Activated T-cell treated with anti-CD3 and anti-CD28 coated beads, Interleukin-2, amount 50 U/mL, for 24 hours (primary cell): ENCODE results near the gene DMXL2.
"Not testable (repeated sequence)": the region's sequence is repeated elsewhere in the genome, so short reads cannot be mapped to it uniquely, and the experiment has no call there.

Experiments used
- DNase-seq: peaks from one replicate; pipeline ENCODE4 v3.0.0-alpha.2; 2020
- H3K27ac Mint-ChIP-seq: 2 replicates; pipeline ENCODE4 v1.8.0; 2020; ENCODE audit warnings: mild to moderate bottlenecking, mixed read lengths
- H3K27me3 Mint-ChIP-seq: 2 replicates; pipeline ENCODE4 v1.8.0; 2020; ENCODE audit warnings: mixed read lengths
- H3K36me3 Mint-ChIP-seq: 2 replicates; pipeline ENCODE4 v1.8.0; 2020; ENCODE audit warnings: low read depth, mixed read lengths
- H3K4me1 Mint-ChIP-seq: 2 replicates; pipeline ENCODE4 v1.8.0; 2020; ENCODE audit warnings: low read depth, mixed read lengths
- H3K4me3 Mint-ChIP-seq: 2 replicates; pipeline ENCODE4 v1.8.0; 2020; ENCODE audit warnings: mild to moderate bottlenecking, moderate library complexity, mixed read lengths
- H3K9me3 Mint-ChIP-seq: 2 replicates; pipeline ENCODE4 v1.8.0; 2020; ENCODE audit warnings: mixed read lengths

The DMXL2 gene

DNA sequence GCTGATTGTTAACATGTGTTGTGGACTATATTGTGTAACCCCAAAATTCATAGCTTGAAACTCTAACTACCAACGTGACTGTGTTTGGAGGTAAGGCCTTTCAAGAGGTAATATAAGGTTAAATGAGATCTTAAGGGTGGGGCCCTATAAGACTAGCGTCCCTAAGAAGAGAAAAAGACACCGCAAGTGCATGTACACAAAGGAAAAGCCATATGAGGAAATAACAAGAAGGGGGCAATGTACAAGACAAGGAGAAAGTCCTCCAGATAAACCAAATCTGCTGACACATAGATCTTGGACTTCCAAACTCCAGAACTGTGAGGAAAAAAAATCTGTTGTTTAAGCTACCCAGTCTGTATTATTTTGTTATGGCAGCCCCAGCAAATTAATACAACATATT lies 8.6 kb downstream of the DMXL2 start:
- no peak for DNase-seq
- peaks cover 10% of the 10 kb centered on the region for H3K9me3 Mint-ChIP-seq
- no peaks in the 10 kb centered on the region for H3K27me3 Mint-ChIP-seq
- H3K36me3 Mint-ChIP-seq: peaks cover 8% of the 10 kb centered on the region
- H3K27ac Mint-ChIP-seq: no peak overlapping the region
- H3K4me3 Mint-ChIP-seq: no peak overlapping the region
- no peaks in the 10 kb centered on the region for H3K4me1 Mint-ChIP-seq

DNA sequence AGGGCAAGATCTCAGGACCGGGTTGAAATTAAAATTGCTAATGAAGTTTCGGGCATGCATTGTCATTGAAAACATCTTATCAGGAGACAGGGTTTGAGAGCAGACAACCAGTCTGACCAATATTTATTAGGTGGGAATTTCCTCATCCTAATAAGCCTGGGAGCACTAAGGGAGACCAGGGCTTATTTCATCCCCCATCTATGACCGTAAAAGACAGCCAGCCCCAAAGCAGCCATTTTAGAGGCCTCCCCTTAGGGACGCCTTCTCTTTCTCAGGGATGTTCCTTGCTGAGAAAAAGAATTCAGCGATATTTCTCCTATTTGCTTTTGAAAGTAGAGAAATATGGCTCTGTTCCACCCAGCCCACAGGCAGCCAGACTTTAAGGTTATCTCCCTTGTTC lies 9.9 kb downstream of the DMXL2 start:
- DNase-seq, H3K9me3 Mint-ChIP-seq, H3K27ac Mint-ChIP-seq, H3K4me1 Mint-ChIP-seq, H3K36me3 Mint-ChIP-seq, H3K4me3 Mint-ChIP-seq, H3K27me3 Mint-ChIP-seq: not testable (repeated sequence)

DNA sequence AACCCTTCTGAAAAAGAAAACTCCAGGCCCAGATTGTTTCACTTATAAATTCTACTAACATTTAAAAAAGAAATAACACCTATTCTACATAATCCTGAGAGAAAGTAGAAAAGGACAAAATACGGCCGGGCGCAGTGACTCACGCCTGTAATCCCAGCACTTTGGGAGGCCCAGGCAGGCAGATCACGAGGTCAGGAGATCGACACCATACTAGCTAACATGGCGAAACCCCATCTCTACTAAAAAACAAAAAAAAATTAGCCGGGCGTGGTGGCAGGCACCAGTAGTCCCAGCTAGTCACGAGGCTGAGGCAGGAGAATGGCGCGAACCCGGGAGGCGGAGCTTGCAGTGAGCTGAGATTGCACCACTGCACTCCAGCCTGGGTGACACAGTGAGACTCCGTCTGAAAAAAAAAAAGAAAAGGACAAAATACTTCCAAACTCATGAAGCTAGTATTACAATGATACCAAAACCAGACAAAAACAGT lies 19.1 kb downstream of the DMXL2 start:
- not testable (repeated sequence) for H3K9me3 Mint-ChIP-seq, DNase-seq, H3K4me3 Mint-ChIP-seq, H3K36me3 Mint-ChIP-seq, H3K27ac Mint-ChIP-seq, H3K4me1 Mint-ChIP-seq, H3K27me3 Mint-ChIP-seq

DNA sequence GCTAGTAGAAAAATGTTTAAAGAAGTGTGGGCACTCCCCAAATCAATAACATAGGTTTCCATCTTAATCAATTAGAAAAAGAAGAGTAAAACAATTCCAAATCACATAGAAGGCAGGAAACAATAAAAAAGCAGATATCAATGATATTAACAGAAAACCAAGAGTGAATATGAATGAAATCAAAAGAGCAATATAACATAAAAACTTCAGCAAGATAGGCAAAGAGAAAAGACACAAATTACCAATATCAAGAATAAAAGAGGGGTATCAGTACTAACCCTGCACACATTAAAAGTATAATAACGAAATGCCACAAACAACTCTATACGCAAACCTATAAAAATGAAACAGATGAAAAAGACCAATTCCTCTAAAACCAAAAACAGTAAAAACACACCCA lies 19.6 kb downstream of the DMXL2 start:
- H3K4me1 Mint-ChIP-seq: peaks cover 8% of the 10 kb centered on the region

DNA sequence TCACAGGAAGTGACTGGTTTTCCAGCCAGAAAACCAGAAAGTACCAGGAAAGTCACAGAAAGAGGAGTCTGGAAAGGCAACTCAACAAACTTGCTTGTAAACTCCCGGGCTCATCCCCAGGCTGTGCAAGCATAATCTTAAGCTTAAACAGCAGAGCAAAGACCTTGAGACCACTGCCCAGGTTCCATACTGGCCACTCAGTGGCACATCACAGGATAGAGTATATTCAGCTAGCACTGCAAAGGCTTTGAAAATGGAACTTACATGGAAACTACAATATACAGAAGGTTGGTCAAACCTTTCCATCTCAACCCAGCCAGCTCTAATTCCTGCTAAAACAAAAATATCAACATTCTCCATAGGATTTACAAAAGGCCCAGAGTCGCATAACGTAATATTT lies 20.1 kb downstream of the DMXL2 start:
- Mint-ChIP-seq H3K27me3 (peaks cover 8% of the 10 kb centered on the region), H3K9me3 (no peaks in the 10 kb centered on the region), H3K4me1 (peaks cover 8% of the 10 kb centered on the region)

More for the DNA sequence above, 19.6 kb downstream of the DMXL2 start:
- Mint-ChIP-seq H3K4me3 (no peak overlapping the region), H3K9me3 (no peaks in the 10 kb centered on the region), H3K36me3 (no peaks in the 10 kb centered on the region), H3K27ac (no peak overlapping the region), H3K27me3 (peaks cover 8% of the 10 kb centered on the region)
- DNase-seq: no peak

DNA sequence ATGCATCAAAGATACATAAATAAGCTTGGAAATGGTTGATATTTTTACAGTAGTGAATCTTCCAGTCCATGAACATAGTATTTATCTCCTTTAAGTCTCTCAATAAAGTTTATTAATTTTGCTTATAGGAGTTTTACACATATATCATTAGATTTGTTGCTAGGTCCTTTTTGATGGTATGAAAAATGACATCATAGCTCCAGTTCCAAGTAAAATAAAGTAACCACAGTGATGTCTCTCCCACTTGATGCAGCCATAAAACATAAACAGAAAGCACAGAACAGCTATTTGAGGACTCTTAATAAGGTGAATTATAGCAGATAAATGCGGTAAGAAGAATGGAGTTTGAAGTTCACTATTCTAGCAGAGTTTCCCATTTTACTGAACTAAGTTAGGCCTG lies 20.8 kb downstream of the DMXL2 start:
- Mint-ChIP-seq H3K27ac (no peak overlapping the region), H3K36me3 (no peaks in the 10 kb centered on the region), H3K27me3 (peaks cover 8% of the 10 kb centered on the region)

More for the DNA sequence above, 20.1 kb downstream of the DMXL2 start:
- H3K36me3 Mint-ChIP-seq: no peaks in the 10 kb centered on the region
- H3K4me3 Mint-ChIP-seq: no peak overlapping the region
- DNase-seq: no peak
- no peak overlapping the region for H3K27ac Mint-ChIP-seq

DNA sequence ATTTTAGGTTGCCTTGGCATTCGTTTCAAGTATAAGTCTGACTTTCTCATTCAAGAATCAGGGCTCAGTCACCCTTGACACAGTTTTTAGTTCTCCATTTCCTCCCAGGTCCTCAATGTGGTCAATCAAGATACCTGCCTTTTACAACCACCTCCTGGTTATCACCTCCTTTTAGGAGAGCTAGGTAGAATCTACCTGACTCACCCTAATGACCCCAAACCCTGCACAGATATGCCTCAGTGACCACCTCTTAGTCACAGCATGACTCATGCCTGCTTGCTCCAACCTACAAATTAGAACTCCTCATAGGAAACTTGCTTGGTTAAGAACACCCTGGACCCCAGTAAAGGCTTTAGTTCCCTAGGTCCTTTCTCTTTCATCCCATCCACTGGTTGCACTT lies 22.5 kb downstream of the DMXL2 start:
- peaks cover 8% of the 10 kb centered on the region for H3K27me3 Mint-ChIP-seq
- no peak overlapping the region for H3K4me3 Mint-ChIP-seq
- no peak overlapping the region for H3K27ac Mint-ChIP-seq
- no peaks in the 10 kb centered on the region for H3K36me3 Mint-ChIP-seq
- H3K9me3 Mint-ChIP-seq: peaks cover 3% of the 10 kb centered on the region
- no peak for DNase-seq
- peaks cover 8% of the 10 kb centered on the region for H3K4me1 Mint-ChIP-seq

More for the DNA sequence above, 20.8 kb downstream of the DMXL2 start:
- Mint-ChIP-seq H3K4me1 (peaks cover 8% of the 10 kb centered on the region), H3K4me3 (no peak overlapping the region), H3K9me3 (peaks cover 3% of the 10 kb centered on the region)
- no peak for DNase-seq

DNA sequence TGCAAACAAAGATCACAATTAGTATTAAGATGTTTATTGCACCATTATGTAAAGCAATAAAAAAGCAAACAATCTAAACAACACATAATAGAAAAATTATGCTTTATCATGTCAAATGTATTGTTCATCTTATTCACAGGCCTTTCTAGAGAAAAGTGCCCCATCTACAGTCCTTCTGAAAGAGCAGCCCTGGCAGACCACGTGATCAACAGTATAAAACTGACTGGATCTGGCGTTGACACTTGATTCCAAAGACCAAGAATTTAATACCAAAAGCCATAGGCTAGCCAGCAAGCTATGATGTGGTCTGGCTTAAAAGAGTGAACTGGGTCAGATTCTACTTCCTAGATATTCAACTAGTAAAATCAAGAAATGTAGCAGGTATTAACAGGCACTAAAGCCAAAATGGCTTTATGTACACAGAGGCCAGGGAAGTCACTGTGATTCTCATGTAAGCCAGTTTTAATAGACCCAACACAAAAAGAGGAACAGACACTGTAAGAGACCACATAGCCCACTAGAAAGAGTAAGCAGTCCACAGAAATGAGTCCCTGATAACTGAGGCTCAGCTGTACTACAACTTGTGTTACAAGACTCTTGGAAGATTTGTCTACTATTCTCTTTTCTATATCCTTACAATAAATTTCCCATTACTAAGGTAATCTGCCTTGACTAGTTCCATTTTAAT lies 32.5 kb downstream of the DMXL2 start:
- peaks cover 36% of the 10 kb centered on the region for H3K9me3 Mint-ChIP-seq
- H3K4me3 Mint-ChIP-seq: no peak overlapping the region

DNA sequence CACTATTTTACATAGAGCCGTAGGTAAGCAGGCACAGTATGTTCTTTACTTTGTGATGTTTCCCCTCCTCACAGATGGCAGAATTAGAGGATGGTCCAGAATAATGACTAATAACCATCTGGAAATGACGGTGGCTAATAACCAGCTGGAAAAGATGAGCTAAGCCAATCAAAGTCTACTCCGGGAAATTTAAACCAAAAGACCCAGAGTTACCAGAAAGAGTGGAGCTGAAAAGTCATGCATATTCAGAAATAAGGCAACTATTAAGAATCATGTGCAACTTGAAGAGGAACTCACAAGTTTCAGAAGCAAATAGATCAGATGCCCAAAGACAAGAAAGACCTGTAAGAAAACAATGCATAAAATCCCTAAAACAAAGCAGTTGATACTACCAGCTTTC lies 33.6 kb downstream of the DMXL2 start:
- DNase-seq: no peak
- H3K4me3 Mint-ChIP-seq: no peak overlapping the region
- H3K36me3 Mint-ChIP-seq: peaks cover 9% of the 10 kb centered on the region

More for the DNA sequence above, 32.5 kb downstream of the DMXL2 start:
- no peak overlapping the region for H3K27ac Mint-ChIP-seq
- no peaks in the 10 kb centered on the region for H3K27me3 Mint-ChIP-seq
- H3K4me1 Mint-ChIP-seq: no peaks in the 10 kb centered on the region
- H3K36me3 Mint-ChIP-seq: peaks cover 9% of the 10 kb centered on the region
- no peak for DNase-seq

DNA sequence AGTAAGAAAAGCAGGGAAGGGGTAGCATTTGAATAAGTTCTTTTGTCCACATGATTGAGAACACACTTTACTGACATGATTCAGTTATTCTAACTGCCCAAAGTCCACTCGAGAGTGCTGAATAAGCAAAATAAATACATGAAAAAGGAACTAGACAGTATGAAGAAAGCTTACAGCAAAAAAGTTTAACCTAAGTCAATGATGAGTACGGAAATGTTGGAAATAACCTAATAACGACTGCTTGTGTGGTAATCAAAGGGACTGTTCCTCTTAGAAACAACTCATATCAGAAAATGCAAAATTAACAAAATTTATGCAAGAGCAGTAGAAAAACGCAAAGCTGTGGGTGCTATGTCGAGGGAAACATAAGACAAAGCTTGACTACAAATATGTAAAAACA lies 36.6 kb downstream of the DMXL2 start:
- Mint-ChIP-seq H3K9me3 (peaks cover 25% of the 10 kb centered on the region), H3K27me3 (no peaks in the 10 kb centered on the region), H3K4me1 (no peaks in the 10 kb centered on the region), H3K27ac (no peak overlapping the region), H3K36me3 (peaks cover 7% of the 10 kb centered on the region), H3K4me3 (no peak overlapping the region)
- DNase-seq: no peak

More for the DNA sequence above, 33.6 kb downstream of the DMXL2 start:
- Mint-ChIP-seq H3K27ac (no peak overlapping the region), H3K27me3 (no peaks in the 10 kb centered on the region), H3K4me1 (no peaks in the 10 kb centered on the region), H3K9me3 (peaks cover 36% of the 10 kb centered on the region)

DNA sequence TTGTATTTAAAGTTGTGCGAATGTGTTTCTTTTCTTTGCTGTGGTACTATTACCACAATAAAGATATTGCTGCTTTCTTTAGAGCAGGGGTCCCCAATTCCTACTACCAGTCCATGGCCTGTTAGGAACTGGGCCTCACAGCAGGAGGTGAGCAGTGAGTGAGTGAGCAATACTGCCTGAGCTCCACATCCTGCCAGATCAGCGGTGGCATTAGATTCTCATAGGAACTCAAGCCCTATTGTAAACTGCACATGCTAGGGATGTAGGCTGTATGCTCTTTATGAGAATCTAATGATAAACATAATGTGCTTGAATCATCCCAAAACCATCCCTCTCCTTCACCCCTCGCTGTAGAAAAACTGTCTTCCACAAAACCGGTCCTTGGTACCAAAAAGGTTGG lies 41.6 kb downstream of the DMXL2 start:
- no peaks in the 10 kb centered on the region for H3K4me1 Mint-ChIP-seq
- no peak overlapping the region for H3K27ac Mint-ChIP-seq
- no peaks in the 10 kb centered on the region for H3K36me3 Mint-ChIP-seq
- no peaks in the 10 kb centered on the region for H3K27me3 Mint-ChIP-seq
- H3K9me3 Mint-ChIP-seq: peaks cover 10% of the 10 kb centered on the region
- H3K4me3 Mint-ChIP-seq: no peak overlapping the region
- DNase-seq: no peak

DNA sequence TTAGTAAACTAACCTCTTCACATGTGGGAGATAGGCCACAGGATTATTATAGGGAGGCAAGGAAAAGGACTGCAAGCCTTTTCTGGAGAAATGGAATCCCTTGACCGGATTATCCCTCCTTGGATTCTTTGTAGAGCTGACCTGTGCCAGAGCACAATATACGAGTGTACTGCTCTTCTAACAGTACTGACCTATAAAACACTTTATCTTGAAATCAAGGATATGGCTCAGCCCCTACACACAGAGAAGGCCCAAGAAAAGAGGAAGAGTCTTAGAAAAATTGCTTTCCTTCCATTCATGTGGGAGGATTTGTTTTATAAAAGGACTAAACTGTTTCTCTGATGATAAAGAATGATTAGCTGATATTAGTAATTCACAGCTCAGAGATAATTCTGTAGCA lies 42.2 kb downstream of the DMXL2 start:
- Mint-ChIP-seq H3K36me3 (no peaks in the 10 kb centered on the region), H3K27me3 (no peaks in the 10 kb centered on the region), H3K27ac (no peak overlapping the region), H3K4me1 (no peaks in the 10 kb centered on the region), H3K9me3 (peaks cover 4% of the 10 kb centered on the region), H3K4me3 (no peak overlapping the region)
- DNase-seq: no peak

DNA sequence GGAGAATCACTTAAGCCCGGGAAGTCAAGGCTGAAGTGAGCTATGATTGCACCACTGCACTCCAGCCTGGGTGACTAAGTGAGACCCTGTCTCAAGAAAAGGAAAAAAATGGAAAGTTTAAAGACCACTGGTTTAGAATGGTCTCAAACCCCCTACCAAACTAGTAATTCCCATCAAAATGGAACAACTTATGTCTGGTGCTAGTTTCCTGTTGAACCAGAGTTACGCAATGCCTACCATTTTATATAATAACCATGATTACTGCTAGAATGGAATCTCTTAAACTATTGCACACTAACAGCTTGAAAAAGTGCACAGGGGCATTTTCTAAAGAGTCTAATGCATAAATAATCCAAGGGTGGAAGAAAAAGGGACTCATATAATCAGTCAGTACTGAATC lies 43.6 kb downstream of the DMXL2 start:
- Mint-ChIP-seq H3K27ac (no peak overlapping the region), H3K27me3 (no peaks in the 10 kb centered on the region), H3K9me3 (peaks cover 2% of the 10 kb centered on the region), H3K4me1 (no peaks in the 10 kb centered on the region), H3K36me3 (peaks cover 2% of the 10 kb centered on the region), H3K4me3 (no peak overlapping the region)
- DNase-seq: no peak

DNA sequence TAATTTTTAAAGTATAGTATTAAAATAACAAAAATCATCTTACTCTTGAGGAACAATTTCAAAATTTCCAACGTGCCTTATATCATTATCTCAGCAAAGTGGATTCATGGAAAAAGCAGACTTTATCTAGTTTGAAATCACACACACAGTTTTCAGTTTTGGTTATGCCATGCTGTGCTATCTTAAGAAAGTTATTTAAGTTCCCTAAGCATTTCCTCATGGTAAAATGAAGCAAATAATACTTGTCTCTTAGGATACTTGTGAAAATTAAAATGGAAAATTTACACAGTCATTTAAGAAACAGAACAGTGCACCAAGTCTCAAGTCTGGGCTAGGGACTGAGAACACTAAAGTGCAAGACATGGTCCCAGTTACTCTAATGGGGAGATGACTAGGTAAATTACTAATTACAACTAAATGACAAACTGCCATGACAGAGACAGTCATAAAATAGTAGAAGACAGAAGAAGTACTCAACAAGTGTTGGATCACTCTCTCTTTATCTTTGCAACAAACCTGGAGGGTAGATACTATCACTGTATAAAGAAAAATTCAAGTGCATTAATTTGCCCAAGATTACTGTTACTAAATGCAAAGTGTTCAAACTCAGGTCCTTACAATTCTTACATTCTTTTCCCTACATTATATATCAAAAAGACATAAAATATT lies 44.8 kb downstream of the DMXL2 start:
- Mint-ChIP-seq H3K27ac (no peak overlapping the region), H3K4me3 (no peak overlapping the region), H3K36me3 (peaks cover 2% of the 10 kb centered on the region), H3K4me1 (no peaks in the 10 kb centered on the region), H3K27me3 (no peaks in the 10 kb centered on the region), H3K9me3 (peaks cover 2% of the 10 kb centered on the region)
- DNase-seq: no peak

DNA sequence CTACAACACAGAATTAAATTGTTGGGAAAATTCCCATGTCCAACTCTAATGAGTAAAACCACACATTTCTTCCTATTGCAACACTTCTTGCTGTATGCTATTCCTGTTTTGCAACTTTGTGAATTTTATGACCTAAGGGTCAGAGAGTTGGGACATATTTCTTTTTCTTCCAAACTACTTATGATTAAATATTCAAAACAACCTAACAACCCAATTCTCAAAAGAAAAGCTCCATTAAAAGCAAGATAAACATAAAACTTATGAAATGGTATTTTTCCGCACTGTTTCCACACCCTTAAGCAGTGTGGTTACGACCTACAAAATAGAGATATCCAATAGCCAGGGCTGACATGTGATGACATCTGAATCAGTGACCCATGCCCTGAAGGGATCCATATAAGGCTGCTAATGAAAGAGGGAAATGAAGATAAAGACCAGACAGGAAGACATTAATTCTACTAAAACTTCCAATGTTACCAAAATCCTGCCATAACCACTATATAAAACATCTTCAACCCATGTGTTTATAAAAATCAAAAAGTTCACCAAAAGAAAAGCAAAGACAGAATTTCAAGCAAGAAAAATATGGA lies 45.6 kb downstream of the DMXL2 start:
- Mint-ChIP-seq H3K4me1 (no peaks in the 10 kb centered on the region), H3K36me3 (peaks cover 2% of the 10 kb centered on the region), H3K9me3 (peaks cover 2% of the 10 kb centered on the region), H3K27ac (no peak overlapping the region), H3K27me3 (no peaks in the 10 kb centered on the region), H3K4me3 (no peak overlapping the region)
- no peak for DNase-seq
